Inferior parietal cortex (tissue), 1 donor: ENCODE results near the gene PDE8A.

ENCODE experiments used
- DNase-seq: peaks from one replicate; pipeline ENCODE4 v3.0.0-alpha.2; 2016; ENCODE audit errors: extremely low spot score

PDE8A gene, protein sequence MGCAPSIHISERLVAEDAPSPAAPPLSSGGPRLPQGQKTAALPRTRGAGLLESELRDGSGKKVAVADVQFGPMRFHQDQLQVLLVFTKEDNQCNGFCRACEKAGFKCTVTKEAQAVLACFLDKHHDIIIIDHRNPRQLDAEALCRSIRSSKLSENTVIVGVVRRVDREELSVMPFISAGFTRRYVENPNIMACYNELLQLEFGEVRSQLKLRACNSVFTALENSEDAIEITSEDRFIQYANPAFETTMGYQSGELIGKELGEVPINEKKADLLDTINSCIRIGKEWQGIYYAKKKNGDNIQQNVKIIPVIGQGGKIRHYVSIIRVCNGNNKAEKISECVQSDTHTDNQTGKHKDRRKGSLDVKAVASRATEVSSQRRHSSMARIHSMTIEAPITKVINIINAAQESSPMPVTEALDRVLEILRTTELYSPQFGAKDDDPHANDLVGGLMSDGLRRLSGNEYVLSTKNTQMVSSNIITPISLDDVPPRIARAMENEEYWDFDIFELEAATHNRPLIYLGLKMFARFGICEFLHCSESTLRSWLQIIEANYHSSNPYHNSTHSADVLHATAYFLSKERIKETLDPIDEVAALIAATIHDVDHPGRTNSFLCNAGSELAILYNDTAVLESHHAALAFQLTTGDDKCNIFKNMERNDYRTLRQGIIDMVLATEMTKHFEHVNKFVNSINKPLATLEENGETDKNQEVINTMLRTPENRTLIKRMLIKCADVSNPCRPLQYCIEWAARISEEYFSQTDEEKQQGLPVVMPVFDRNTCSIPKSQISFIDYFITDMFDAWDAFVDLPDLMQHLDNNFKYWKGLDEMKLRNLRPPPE

DNA sequence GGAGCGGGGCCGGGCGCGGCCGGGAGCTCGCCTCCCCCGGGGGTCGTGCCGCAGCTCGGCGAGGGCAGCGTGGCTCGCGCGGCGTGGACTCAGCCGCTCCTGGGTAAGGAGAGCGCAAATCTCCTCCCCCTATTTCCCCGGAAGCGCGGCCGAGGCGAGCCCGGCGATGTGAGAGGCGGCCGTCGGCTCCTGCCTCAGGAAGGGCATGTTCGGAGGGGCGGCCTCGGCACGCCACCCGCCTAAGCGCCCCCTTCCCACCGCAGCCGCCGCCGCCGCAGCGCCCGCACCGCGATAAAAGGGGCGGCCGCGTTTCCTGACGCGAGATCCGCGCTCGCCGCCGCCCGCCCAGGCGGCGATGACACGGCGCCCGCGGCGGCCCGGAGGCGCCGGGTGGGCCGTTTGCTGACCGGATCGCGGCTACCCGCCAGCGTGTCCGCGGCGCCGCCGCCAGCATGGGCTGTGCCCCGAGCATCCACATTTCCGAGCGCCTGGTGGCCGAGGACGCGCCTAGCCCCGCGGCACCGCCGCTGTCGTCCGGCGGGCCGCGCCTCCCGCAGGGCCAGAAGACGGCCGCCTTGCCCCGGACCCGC lies at the start of gene PDE8A:
TSS of gene PDE8A (plus strand) at position 146 of the 590 bp plus-strand sequence. CDS start at position 453, 307 bp downstream.
- no peak for DNase-seq

DNA sequence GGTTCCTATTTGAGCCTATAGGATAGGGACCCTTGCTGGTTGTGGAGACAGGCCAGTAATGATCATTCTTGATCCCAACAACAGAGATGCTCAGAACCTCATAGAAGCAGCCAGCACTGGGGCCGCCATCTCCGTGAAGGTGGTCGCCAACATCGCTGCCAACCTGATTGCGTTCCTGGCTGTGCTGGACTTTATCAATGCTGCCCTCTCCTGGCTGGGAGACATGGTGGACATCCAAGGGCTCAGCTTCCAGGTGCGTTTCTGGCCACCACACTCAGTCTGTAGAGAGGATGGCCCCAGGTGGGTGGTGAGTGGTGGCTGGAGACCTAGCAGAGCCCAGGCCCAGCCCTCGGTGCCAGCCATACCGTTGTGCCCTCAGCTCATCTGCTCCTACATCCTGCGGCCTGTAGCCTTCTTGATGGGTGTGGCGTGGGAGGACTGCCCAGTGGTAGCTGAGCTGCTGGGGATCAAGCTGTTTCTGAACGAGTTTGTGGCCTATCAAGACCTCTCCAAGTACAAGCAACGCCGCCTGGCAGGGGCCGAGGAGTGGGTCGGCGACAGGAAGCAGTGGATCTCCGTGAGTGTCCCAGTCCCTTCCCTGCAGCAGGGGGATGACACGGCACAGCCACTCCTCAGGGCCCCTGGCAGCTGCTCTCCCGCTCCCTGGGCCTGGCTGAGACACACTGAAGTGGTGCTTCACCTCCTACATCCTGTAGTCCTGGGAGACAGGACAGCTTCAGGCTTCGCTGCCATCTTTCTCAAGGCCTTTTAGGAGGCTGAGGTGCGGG lies 46.5 kb upstream of the PDE8A start:
- DNase-seq, result no peak

DNA sequence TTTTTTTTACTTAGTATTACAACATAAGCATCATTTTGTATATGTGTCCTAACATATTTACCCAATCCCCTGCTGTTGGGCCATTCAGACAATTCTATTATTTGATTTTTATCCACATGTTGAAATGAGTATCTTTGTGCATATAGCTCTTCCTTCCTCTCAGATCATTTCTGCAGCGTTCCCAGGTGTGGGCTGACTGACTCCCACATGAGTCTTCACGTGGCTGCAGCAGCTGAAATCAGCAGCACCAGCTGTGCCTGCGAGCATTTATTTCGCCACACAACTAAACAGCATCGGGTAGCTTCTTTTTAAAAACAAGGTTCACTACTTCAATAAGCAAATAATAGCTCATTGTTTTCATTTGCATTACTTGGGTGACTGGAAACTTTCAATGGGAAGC lies 44.5 kb upstream of the PDE8A start:
- DNase-seq, result no peak

DNA sequence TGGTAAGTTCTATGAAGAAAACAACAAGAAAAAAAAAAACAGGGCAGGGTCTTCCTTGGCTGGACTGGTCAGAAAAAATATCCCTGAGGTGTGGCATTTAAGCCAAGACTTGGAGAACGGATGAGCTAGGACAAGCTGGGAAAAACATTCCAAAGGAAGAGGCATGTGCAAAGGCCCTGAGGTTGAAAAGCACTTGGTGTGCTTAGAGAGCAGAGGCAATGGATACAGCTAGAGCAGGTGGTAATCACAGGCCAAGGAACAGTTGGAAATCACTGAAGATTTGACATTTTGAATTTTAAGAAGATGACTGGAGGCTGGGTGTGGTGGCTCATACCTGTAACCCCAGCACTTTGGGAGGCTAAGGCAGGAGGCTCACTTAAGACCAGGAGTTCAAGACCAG lies 42.9 kb upstream of the PDE8A start:
- DNase-seq, result no peak

DNA sequence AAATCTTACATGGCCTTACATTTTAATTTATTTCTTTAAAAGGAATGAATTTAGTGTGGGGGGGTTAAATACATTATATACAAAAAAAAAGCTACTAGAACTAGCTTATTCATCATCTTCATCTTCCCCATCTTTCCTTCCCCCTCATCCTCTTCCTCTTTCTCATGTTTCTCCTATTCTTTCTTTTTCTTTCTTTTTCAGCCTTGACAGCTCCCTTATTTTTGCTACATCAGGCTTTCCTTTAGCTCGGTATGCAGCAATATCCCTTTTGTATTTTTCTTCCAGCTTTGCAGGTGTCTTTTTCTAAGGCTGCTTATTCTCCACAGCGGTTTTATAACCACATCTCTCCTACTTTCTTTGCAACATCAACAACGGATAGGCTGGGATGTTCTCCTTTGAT lies 41.3 kb upstream of the PDE8A start:
- DNase-seq, result no peak

DNA sequence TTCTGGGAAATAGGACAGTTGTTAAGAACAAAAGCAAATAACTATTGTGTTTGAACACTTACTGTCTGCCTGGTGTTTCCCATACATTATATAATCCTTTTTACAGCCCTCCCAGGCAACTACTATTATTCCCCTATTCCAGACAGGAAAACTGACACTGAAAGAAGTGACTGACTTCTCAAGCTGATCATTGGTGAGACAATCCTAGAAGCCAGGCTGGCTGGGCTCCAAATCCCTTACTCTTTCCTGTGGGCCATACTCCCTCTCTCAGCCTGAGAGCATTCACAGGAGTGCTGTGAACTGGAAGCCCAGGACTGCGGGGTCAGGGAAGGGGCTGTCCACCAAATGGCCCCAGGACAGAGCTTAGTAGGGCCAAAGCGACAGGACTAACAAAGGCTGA lies 39.2 kb upstream of the PDE8A start:
- no peak for DNase-seq

DNA sequence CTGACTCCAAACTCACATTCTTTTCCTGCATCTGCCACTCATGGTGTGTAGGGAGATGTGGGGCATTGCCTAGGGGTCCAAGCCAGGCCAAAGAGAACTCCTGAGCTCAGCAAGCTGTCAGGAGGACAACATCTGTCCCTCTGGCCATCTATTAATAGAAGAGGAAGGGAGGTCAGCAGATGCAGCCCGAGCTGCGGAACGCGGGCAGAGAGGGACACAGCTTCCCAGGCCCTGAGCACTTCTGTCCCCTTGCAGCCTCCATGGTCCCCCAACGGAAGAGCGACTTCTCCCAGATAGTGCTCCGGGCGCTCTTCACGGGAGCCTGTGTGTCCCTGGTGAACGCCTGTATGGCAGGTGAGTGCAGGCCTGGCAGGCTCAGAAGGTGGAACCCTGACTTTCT lies 37.3 kb upstream of the PDE8A start:
- DNase-seq, result no peak

DNA sequence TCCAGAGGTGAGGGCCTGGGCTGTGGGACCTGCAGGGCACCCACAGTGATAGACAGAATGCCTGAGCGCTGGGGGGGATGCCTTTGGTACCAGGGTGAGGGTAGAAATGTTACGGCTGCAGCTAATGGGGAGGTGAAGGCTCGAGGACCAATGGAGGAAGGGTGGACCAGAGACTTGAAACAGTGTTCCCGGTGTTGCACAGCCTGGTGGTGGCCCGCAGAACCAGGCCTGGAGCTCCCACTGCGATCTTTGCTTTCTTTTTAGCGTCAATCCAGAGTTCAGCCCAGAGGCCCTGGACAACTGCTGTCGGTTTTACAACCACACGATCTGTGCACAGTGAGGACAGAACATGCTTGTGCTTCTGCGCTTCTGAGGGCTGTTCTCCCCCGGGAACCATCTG lies 36.8 kb upstream of the PDE8A start:
- no peak for DNase-seq

DNA sequence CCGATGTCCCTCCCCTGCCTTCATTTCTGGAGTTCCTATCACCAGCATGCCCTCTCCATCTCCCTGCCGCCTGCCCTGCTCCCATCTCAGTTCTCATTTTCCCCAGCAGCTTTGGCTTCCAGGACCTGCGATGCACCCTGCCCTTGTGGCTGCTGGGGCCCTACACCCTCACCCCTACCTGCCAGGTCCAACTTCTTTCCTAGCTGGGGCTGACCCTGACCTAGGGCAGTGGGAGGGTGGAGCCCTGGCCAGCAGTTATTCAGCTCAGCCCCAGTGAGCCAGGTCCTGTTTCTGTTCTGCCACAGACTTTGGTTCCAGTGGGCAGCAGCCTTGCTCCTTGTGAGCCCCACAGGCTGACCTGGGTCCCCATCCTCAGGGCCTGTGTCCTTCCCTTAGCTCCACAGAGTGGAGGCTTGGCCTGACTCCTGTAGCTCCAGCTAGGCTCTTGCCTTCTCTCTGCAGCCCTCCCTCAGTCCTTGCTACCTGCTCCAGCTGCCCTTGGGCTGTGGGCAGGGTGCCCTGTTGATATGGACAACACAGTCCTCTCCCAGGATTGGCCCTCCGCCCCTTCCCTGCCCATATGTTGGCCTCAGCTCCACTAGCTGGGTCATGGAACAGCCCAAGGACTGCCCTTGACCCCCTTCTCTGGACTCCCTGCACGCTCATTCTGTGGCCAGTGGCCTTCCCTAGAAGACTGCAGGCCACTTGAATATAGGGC lies 34.7 kb upstream of the PDE8A start:
- DNase-seq, result no peak

DNA sequence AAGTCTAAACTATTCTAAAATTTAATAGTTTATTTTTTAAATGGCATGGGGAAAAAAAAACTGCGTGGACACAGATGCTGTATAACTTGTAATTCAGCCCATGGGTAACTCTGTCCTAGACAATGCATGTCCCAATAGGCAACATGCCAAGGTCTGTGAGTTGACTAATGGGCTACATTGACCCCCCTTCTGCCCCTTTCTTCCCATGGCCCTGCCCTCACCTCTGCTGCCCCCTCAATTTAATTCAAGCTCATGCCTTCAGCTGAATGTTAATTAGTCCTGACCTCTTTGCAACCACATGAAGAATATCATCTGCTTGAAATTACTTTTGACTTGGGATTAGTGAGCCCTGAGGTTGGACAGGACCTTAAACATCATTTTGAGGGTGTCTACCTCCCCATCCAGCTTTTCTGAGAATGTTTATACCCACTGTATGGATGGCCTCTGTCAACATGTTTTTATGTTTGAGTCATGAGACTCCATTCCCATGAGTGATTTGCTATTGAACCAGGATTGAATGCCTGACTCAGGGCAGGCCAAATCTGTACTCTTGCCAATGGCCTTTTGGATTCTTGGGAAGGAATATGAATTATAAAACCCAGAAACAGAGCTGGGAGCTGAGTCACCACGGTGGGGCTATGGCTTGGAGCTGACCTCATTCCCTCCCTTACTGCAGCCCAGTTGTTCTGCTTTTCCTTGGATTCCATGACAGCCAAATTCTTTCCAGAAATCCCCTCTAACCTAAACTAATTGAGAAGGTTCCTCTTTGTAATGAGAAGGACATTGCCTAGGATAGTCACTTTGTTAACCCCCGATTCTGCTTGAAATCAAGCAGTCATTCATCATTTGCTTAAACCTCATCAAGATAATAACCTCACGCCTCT lies 33.5 kb upstream of the PDE8A start:
- DNase-seq, result no peak

DNA sequence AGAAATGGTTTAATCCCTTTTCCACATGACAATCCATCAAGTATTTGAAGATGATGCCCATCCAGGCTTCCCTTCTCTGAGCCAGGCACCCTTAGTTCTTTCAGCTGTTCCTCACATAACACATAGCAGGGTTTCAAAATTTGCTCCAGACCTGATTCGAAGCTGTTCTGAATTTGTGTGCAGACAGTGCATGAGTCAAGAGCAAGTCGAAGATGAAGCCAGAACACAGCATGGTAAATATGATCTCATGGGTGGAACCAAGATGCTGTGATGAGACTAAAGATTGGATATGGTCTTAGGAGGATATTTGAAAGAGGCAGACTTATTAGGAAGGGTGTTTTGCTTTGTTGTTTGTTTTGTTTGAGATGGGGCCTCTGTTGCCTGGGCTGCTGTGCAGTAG lies 32.6 kb upstream of the PDE8A start:
- no peak for DNase-seq

DNA sequence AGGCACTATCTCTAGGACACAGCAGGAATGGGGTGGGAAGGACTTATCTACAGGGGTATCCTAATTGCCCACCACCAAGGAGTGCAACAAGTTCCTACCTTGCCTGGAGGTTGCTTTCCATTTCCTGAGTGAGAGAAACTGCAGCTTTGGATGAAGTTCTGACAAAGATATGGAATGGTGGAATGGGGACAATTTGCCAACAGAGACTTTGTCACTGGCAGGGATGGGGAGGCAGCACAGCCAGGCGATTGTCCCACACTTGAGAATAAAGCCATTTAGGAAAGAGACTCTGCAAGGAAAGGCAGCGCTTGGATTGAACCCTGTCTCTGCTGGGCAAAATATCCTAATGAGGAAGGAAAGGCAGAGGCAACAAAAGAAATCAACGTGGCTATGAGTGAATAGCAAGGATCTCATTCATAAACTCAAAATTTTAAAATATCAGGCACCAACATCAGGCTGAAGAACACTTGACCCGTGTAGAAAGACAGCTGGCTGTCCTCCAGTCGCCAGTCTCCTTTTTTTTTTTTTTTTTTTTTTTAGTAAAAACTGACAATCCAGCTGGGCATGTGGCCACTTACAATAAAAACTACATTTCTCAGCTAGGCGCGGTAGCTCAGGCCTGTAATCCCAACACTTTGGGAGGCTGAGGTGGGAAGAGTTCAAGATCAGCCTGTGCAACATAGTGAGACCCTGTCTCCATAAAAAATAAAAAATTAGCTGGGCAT lies 31.6 kb upstream of the PDE8A start:
- peak; percentile 51 for DNase-seq

DNA sequence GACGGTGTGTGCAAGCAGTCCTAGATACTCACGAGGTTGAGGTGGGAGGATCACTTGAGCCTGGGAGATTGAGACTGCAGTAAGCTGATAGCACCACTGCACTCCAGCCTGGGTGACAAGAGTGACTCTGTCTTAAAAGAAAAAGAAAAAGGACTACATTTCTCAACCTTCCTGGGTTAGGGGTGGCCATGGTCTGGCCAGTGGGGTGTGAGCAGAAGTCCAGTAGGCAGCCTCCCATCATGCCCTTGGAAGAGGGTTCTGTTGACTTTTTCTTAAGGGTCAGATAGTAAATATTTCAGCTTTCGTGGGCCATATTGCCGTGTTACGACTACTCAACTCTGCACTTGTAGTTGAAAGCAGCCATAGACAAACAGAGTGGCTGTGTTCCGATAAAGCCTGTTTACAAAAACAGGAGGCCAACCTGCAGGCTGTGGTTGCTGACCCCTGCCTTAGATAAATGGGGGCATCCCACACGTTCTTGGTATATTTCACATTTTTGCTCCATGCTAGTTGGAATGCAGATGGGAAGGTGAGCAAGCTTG lies 31.0 kb upstream of the PDE8A start:
- DNase-seq, result peak; percentile 20

DNA sequence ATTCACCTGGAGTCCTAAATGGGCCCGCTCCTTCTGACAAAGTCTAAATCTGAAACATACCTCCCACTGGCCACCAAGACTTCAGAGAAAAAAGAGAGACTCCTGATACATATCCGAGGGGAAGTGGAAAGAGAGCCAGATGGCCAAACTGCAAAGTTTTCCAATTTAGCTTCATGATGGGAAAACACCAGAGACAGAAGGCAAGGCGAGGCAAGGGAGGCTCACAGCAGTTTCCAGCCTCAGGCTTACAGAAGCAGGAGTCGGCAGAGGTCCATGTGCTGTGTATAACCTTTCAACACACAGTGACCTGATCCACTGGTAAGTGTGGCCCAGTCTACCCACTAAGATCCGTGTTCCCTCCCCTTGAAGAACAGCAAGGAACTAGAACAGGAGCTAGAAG lies 29.9 kb upstream of the PDE8A start:
- DNase-seq, result no peak

DNA sequence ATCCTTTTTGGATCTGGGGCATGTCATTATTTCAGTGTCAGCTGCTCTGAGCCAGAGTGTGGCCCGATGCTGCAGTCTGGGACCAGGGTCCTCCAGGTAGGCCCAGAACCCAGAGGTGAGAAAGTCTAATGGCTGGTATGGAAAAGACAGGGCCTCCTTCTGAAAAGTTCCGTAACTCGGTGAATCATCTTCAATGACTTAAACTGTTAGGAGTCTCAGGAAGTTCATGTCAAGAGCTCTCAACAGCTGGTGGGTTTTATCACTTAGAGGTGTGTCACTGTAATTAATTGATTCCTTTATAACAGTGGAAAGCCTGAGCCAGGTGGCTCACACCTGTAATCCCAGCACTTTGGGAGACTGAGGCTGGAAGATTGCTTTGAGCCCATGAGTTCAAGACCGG lies 28.5 kb upstream of the PDE8A start:
- no peak for DNase-seq

DNA sequence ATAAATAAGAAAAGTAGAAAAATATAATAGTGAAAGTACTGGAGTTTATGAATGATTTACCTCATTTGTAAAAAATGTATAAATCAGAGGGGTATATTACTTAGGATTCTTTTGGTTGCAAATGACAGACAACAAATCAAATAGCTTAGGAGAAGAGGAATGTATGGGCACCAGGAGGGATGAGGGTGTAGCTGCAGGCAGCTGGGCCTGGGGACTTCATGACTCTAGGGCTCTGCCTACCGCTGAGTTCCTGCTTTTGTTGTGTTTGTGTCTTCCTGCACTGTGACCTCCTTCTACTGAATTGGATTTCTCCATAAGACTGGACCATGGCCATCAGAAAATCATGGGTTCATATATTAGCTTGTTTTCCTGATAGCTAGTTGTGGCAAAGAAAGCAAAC lies 27.9 kb upstream of the PDE8A start:
- DNase-seq, result no peak

DNA sequence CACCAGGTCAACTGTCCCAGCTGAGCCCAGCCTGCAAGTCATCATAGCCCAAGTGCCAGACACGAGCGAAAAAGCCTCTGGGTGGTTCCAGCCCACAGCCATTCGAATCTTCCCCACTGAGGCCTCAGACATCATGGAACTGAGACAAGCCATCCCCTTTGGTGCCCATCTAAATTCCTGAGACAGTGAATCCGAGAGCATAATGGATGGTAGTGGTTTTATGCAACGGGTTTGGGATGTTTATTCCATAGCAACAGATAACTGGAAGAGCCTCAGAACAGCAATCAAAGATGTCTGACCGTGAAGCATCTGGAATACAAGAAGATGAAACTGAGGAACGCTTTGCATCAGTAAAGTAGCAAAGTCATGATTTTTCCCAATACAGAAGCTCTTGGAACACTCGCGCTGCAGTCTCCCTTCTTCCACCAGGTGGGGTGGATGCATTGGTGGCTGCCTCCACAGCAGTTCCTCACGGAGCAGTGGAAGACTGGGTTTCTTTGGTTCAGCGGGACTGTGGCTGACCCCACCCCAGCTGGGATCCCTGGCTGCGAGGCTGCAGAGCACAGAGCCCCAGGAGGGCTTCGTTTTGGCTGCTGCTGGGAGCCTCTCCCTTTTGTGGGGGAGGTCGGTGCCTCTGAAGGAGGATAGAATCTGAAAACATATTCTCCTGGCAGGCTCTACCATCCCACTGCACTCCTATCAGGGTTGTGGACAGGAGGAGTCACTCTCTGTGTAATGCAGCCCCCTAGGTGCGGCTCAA lies 26.4 kb upstream of the PDE8A start:
- peak; percentile 86 for DNase-seq

DNA sequence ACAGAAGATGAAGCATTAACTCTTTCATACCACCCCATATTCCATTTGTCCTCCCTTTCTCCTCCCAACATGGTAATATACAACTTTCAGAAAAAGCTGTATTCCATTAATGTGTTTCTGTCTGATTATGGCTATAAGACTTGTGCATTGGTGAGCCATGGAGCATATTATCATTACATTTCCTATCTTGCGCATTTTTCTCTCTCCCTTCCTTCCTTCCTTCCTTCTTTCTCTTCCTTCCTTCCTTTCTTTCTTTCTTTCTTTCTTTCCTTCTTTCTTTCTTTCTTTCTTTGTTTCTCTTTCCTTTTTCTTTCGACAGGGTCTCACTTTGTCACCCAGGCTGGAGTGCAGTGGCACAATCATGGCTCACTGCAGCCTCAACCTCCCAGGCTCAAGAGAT lies 25.5 kb upstream of the PDE8A start:
- no peak for DNase-seq
